ENCODE data around the gene SMIM24. TPM values are rescaled to one million over a fixed set of nuclear protein-coding genes. Genes with fewer than 3 reads are reported as not detected.

SMIM24 gene
- total RNA-seq, 3 donors from 2014 or later (not counting 1 experiment from before 2014, with no cell fraction given), result 0.33 to 0.42 TPM; not detected in 1

DNA sequence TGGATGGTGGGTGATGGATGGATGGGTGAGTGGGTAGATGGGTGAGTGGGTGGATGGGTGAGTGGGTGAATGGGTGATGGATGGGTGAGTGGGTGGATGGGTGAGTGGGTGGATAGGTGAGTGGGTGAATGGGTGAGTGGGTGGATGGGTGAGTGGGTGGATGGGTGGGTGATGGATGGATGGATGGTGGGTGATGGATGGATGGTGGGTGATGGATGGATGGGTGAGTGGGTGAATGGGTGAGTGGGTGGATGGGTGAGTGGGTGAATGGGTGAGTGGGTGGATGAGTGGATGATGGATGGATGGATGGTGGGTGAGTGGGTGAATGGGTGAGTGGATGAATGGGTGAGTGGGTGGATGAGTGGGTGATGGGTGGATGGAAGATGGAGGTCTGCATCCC is 2.8 kb downstream of the SMIM24 start:
- Mint-ChIP-seq H3K27me3 (ENCODE audit: low read depth in 2 of 2) (no peaks in the 10 kb centered on the region), H3K27ac (no peak overlapping the region), H3K9me3 (no peaks in the 10 kb centered on the region), H3K4me3 (no peak overlapping the region), H3K36me3 (no peaks in the 10 kb centered on the region), H3K4me1 (peaks cover 13 to 23% of the 10 kb centered on the region in 2 donors)
- peaks cover 25% of the 10 kb centered on the region for H3K4me1 ChIP-seq (ENCODE audit: control insufficient read depth, insufficient read depth, low read length)
- DNase-seq (no peak), ATAC-seq (no peak)
- no peak overlapping the region for H3K4me3 ChIP-seq (ENCODE audit: low read length)
- no peak overlapping the region for H3K27ac ChIP-seq (ENCODE audit: low read length)
- no peaks in the 10 kb centered on the region for H3K9me3 ChIP-seq (ENCODE audit: control insufficient read depth, insufficient read depth, low read length)
- H3K36me3 ChIP-seq (ENCODE audit: control insufficient read depth, insufficient read depth, low read length), result no peaks in the 10 kb centered on the region
- intact Hi-C loops (cut with micrococcal nuclease), result no loop called here
- TF ChIP-seq, protein P1, sequence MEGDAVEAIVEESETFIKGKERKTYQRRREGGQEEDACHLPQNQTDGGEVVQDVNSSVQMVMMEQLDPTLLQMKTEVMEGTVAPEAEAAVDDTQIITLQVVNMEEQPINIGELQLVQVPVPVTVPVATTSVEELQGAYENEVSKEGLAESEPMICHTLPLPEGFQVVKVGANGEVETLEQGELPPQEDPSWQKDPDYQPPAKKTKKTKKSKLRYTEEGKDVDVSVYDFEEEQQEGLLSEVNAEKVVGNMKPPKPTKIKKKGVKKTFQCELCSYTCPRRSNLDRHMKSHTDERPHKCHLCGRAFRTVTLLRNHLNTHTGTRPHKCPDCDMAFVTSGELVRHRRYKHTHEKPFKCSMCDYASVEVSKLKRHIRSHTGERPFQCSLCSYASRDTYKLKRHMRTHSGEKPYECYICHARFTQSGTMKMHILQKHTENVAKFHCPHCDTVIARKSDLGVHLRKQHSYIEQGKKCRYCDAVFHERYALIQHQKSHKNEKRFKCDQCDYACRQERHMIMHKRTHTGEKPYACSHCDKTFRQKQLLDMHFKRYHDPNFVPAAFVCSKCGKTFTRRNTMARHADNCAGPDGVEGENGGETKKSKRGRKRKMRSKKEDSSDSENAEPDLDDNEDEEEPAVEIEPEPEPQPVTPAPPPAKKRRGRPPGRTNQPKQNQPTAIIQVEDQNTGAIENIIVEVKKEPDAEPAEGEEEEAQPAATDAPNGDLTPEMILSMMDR (IDR thresholded peaks at IDR 0.05), result no peak
- no peaks in the 10 kb centered on the region for H3K27me3 ChIP-seq (ENCODE audit: control insufficient read depth, insufficient read depth, low read length)

DNA sequence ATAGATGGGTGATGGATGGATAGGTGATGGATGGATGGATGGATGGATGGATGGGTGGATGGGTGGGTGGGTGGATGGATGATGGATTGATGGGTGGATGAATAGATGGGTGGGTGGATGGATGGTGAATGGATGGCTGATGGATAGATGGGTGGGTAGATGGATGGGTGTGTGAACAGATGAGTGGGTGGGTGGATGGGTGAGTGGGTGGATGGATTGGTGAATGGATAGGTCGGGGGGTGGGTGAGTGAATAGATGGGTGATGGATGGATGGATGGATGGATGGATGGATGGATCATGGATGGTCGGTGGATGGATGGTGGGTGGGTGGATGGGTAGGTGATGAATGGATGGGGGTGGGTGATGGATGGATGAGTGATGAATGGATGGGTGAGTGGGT is 3.5 kb downstream of the SMIM24 start:
- no peaks in the 10 kb centered on the region for H3K9me3 Mint-ChIP-seq
- H3K27ac Mint-ChIP-seq, result no peak overlapping the region
- Histone ChIP-seq H3K36me3 (ENCODE audit: control insufficient read depth, insufficient read depth, low read length) (no peaks in the 10 kb centered on the region), H3K27ac (ENCODE audit: low read length) (no peak overlapping the region), H3K27me3 (ENCODE audit: control insufficient read depth, insufficient read depth, low read length) (no peaks in the 10 kb centered on the region), H3K4me1 (ENCODE audit: control insufficient read depth, insufficient read depth, low read length) (peaks cover 25% of the 10 kb centered on the region), H3K9me3 (ENCODE audit: control insufficient read depth, insufficient read depth, low read length) (no peaks in the 10 kb centered on the region), H3K4me3 (ENCODE audit: low read length) (no peak overlapping the region)
- peaks cover 13 to 23% of the 10 kb centered on the region in 2 donors for H3K4me1 Mint-ChIP-seq
- TF ChIP-seq, protein P1 (IDR thresholded peaks at IDR 0.05), result no peak
- intact Hi-C loops (cut with micrococcal nuclease), result no loop called here
- H3K36me3 Mint-ChIP-seq, result no peaks in the 10 kb centered on the region
- H3K4me3 Mint-ChIP-seq, result no peak overlapping the region
- DNase-seq, result no peak
- 95% methylated on average over 2 of the region's 2 CpGs for WGBS (ENCODE audit: insufficient coverage)
- no peak for ATAC-seq
- no peaks in the 10 kb centered on the region for H3K27me3 Mint-ChIP-seq (ENCODE audit: low read depth in 2 of 2)

DNA sequence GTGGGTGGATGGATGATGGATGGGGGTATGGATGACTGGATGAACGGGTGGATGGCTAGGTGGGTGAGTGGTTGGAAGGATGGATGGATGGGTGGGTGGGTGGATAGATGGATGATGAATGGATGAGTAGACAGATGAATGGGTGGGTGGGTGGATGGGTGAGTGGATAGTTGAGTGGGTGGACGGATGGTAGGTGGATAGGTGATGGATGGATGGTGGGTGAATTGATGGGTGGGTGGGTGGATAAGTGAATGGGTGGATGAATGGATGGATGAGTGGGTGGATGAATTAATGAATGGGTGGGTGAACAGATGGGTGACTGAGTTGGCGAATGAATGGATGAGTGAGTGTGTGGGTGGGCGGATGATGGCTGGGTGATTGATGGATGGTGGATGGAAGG is 4.9 kb downstream of the SMIM24 start:
- H3K27ac ChIP-seq (ENCODE audit: low read length), result no peak overlapping the region
- H3K4me1 ChIP-seq (ENCODE audit: control insufficient read depth, insufficient read depth, low read length), result peaks cover 24% of the 10 kb centered on the region
- no peak for ATAC-seq
- H3K4me3 Mint-ChIP-seq, result no peak overlapping the region
- no peaks in the 10 kb centered on the region for H3K27me3 Mint-ChIP-seq (ENCODE audit: low read depth in 2 of 2)
- TF ChIP-seq, protein P1 (IDR thresholded peaks at IDR 0.05), result no peak
- no peak overlapping the region for H3K4me3 ChIP-seq (ENCODE audit: low read length)
- no peak overlapping the region for H3K27ac Mint-ChIP-seq
- H3K9me3 Mint-ChIP-seq, result no peaks in the 10 kb centered on the region
- peaks cover 13 to 23% of the 10 kb centered on the region in 2 donors for H3K4me1 Mint-ChIP-seq
- H3K27me3 ChIP-seq (ENCODE audit: control insufficient read depth, insufficient read depth, low read length), result no peaks in the 10 kb centered on the region
- no peak for DNase-seq
- intact Hi-C loops (cut with micrococcal nuclease), result no loop called here
- H3K9me3 ChIP-seq (ENCODE audit: control insufficient read depth, insufficient read depth, low read length), result no peaks in the 10 kb centered on the region
- H3K36me3 ChIP-seq (ENCODE audit: control insufficient read depth, insufficient read depth, low read length), result no peaks in the 10 kb centered on the region
- WGBS (ENCODE audit: insufficient coverage), result 90% methylated on average over 4 of the region's 4 CpGs
- no peaks in the 10 kb centered on the region for H3K36me3 Mint-ChIP-seq

DNA sequence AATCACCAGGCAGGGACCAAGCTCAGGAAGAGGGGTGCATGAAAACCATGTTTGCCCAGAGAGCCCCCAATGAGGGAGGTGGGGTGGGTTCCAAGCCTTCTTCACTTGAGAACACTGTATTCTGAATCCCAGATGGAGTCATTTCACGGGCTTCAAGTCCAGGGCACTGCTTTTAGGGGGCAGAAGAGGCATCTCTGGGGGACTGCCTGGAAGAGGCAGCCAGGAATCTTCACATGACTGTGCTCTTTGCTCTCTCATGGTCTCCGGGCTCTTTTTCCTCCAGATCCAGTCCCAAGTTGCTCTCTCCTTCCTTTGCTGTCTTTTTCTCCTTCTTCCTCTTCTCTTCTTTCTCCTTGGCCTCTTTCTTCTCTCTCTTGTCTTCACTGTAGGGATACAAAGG is 5.7 kb downstream of the SMIM24 start:
- 85% methylated on average over 2 of the region's 2 CpGs for WGBS (ENCODE audit: insufficient coverage)
- no peaks in the 10 kb centered on the region for H3K36me3 ChIP-seq (ENCODE audit: control insufficient read depth, insufficient read depth, low read length)
- no peak overlapping the region for H3K4me3 Mint-ChIP-seq
- H3K27me3 Mint-ChIP-seq (ENCODE audit: low read depth in 2 of 2), result no peaks in the 10 kb centered on the region
- no peaks in the 10 kb centered on the region for H3K9me3 ChIP-seq (ENCODE audit: control insufficient read depth, insufficient read depth, low read length)
- H3K27ac Mint-ChIP-seq, result no peak overlapping the region
- H3K36me3 Mint-ChIP-seq, result no peaks in the 10 kb centered on the region
- H3K4me1 ChIP-seq (ENCODE audit: control insufficient read depth, insufficient read depth, low read length), result peaks cover 17% of the 10 kb centered on the region
- DNase-seq, result no peak
- no peaks in the 10 kb centered on the region for H3K27me3 ChIP-seq (ENCODE audit: control insufficient read depth, insufficient read depth, low read length)
- H3K4me1 Mint-ChIP-seq, result peaks cover 13 to 19% of the 10 kb centered on the region in 2 donors
- no peak overlapping the region for H3K4me3 ChIP-seq (ENCODE audit: low read length)
- intact Hi-C loops (cut with micrococcal nuclease), result no loop called here
- TF ChIP-seq, protein P1 (IDR thresholded peaks at IDR 0.05), result no peak
- H3K9me3 Mint-ChIP-seq, result no peaks in the 10 kb centered on the region
- ATAC-seq, result no peak
- H3K27ac ChIP-seq (ENCODE audit: low read length), result no peak overlapping the region
